Measurements from ENCODE around the gene CD96.
"Not testable (repeated sequence)": the region's sequence is repeated elsewhere in the genome, so short reads cannot be mapped to it uniquely, and the experiment has no call there.

Gene CD96

GRCh38 chr3:111541911-111542483 lies at the start of gene CD96:
TSS of gene CD96 (plus strand) at chr3:111542197. CDS start at chr3:111542249, 52 bp downstream.
- H3K9me3 ChIP-seq (ENCODE audit: control insufficient read depth, insufficient read depth, low read length) = no peaks in the 10 kb centered on the region
- H3K9ac ChIP-seq (ENCODE audit: low read depth, low read length) = no peak within 1 kb of the TSS
- no peak within 1 kb of the TSS for H3K4me3 ChIP-seq (ENCODE audit: low read depth, low read length)
- no peaks in the 10 kb centered on the region for H3K27me3 ChIP-seq (ENCODE audit: control insufficient read depth, insufficient read depth, low read length)
- no peaks in the 10 kb centered on the region for H3K36me3 ChIP-seq (ENCODE audit: control insufficient read depth, insufficient read depth, low read length)
- H3K4me1 ChIP-seq (ENCODE audit: control insufficient read depth, insufficient read depth, low read length) = no peaks in the 10 kb centered on the region

GRCh38 chr3:111493276-111493675 lies 48.7 kb upstream of the CD96 start:
- no peaks in the 10 kb centered on the region for H3K36me3 ChIP-seq (ENCODE audit: control insufficient read depth, insufficient read depth, low read length)
- no peaks in the 10 kb centered on the region for H3K27me3 ChIP-seq (ENCODE audit: control insufficient read depth, insufficient read depth, low read length)
- H3K4me1 ChIP-seq (ENCODE audit: control insufficient read depth, insufficient read depth, low read length) = no peaks in the 10 kb centered on the region
- H3K9me3 ChIP-seq (ENCODE audit: control insufficient read depth, insufficient read depth, low read length) = no peaks in the 10 kb centered on the region
- no peak overlapping the region for H3K9ac ChIP-seq (ENCODE audit: low read depth, low read length)
- no peak overlapping the region for H3K4me3 ChIP-seq (ENCODE audit: low read depth, low read length)

GRCh38 chr3:111496894-111497559 lies 45.0 kb upstream of the CD96 start:
- H3K4me1 ChIP-seq (ENCODE audit: control insufficient read depth, insufficient read depth, low read length) = no peaks in the 10 kb centered on the region
- H3K27me3 ChIP-seq (ENCODE audit: control insufficient read depth, insufficient read depth, low read length) = no peaks in the 10 kb centered on the region
- no peak overlapping the region for H3K4me3 ChIP-seq (ENCODE audit: low read depth, low read length)
- H3K9ac ChIP-seq (ENCODE audit: low read depth, low read length) = no peak overlapping the region
- no peaks in the 10 kb centered on the region for H3K36me3 ChIP-seq (ENCODE audit: control insufficient read depth, insufficient read depth, low read length)
- no peaks in the 10 kb centered on the region for H3K9me3 ChIP-seq (ENCODE audit: control insufficient read depth, insufficient read depth, low read length)

GRCh38 chr3:111498022-111498421 lies 44.0 kb upstream of the CD96 start:
- H3K27me3 ChIP-seq (ENCODE audit: control insufficient read depth, insufficient read depth, low read length) = no peaks in the 10 kb centered on the region

GRCh38 chr3:111506435-111506834 lies 35.6 kb upstream of the CD96 start:
- no peaks in the 10 kb centered on the region for H3K4me1 ChIP-seq (ENCODE audit: control insufficient read depth, insufficient read depth, low read length)
- H3K36me3 ChIP-seq (ENCODE audit: control insufficient read depth, insufficient read depth, low read length) = no peaks in the 10 kb centered on the region

More at GRCh38 chr3:111498022-111498421, 44.0 kb upstream of the CD96 start:
- Histone ChIP-seq H3K4me3 (ENCODE audit: low read depth, low read length) (no peak overlapping the region), H3K9me3 (ENCODE audit: control insufficient read depth, insufficient read depth, low read length) (no peaks in the 10 kb centered on the region), H3K9ac (ENCODE audit: low read depth, low read length) (no peak overlapping the region), H3K4me1 (ENCODE audit: control insufficient read depth, insufficient read depth, low read length) (no peaks in the 10 kb centered on the region), H3K36me3 (ENCODE audit: control insufficient read depth, insufficient read depth, low read length) (no peaks in the 10 kb centered on the region)

GRCh38 chr3:111509308-111509707 lies 32.7 kb upstream of the CD96 start:
- Histone ChIP-seq H3K9ac (ENCODE audit: low read depth, low read length) (no peak overlapping the region), H3K4me1 (ENCODE audit: control insufficient read depth, insufficient read depth, low read length) (no peaks in the 10 kb centered on the region), H3K36me3 (ENCODE audit: control insufficient read depth, insufficient read depth, low read length) (no peaks in the 10 kb centered on the region), H3K27me3 (ENCODE audit: control insufficient read depth, insufficient read depth, low read length) (no peaks in the 10 kb centered on the region), H3K4me3 (ENCODE audit: low read depth, low read length) (no peak overlapping the region), H3K9me3 (ENCODE audit: control insufficient read depth, insufficient read depth, low read length) (no peaks in the 10 kb centered on the region)

More at GRCh38 chr3:111506435-111506834, 35.6 kb upstream of the CD96 start:
- H3K9ac ChIP-seq (ENCODE audit: low read depth, low read length) = no peak overlapping the region
- no peaks in the 10 kb centered on the region for H3K9me3 ChIP-seq (ENCODE audit: control insufficient read depth, insufficient read depth, low read length)
- no peaks in the 10 kb centered on the region for H3K27me3 ChIP-seq (ENCODE audit: control insufficient read depth, insufficient read depth, low read length)
- H3K4me3 ChIP-seq (ENCODE audit: low read depth, low read length) = no peak overlapping the region

GRCh38 chr3:111517801-111518200 lies 24.2 kb upstream of the CD96 start:
- no peaks in the 10 kb centered on the region for H3K36me3 ChIP-seq (ENCODE audit: control insufficient read depth, insufficient read depth, low read length)
- H3K9ac ChIP-seq (ENCODE audit: low read depth, low read length) = no peak overlapping the region
- no peaks in the 10 kb centered on the region for H3K9me3 ChIP-seq (ENCODE audit: control insufficient read depth, insufficient read depth, low read length)
- no peaks in the 10 kb centered on the region for H3K4me1 ChIP-seq (ENCODE audit: control insufficient read depth, insufficient read depth, low read length)
- no peak overlapping the region for H3K4me3 ChIP-seq (ENCODE audit: low read depth, low read length)
- H3K27me3 ChIP-seq (ENCODE audit: control insufficient read depth, insufficient read depth, low read length) = no peaks in the 10 kb centered on the region

GRCh38 chr3:111519178-111519855 lies 22.7 kb upstream of the CD96 start:
- no peaks in the 10 kb centered on the region for H3K9me3 ChIP-seq (ENCODE audit: control insufficient read depth, insufficient read depth, low read length)
- no peak overlapping the region for H3K4me3 ChIP-seq (ENCODE audit: low read depth, low read length)
- no peaks in the 10 kb centered on the region for H3K4me1 ChIP-seq (ENCODE audit: control insufficient read depth, insufficient read depth, low read length)
- no peaks in the 10 kb centered on the region for H3K27me3 ChIP-seq (ENCODE audit: control insufficient read depth, insufficient read depth, low read length)
- H3K9ac ChIP-seq (ENCODE audit: low read depth, low read length) = no peak overlapping the region
- no peaks in the 10 kb centered on the region for H3K36me3 ChIP-seq (ENCODE audit: control insufficient read depth, insufficient read depth, low read length)

GRCh38 chr3:111521891-111522290 lies 20.1 kb upstream of the CD96 start:
- no peaks in the 10 kb centered on the region for H3K36me3 ChIP-seq (ENCODE audit: control insufficient read depth, insufficient read depth, low read length)
- H3K27me3 ChIP-seq (ENCODE audit: control insufficient read depth, insufficient read depth, low read length) = no peaks in the 10 kb centered on the region
- H3K4me3 ChIP-seq (ENCODE audit: low read depth, low read length) = no peak overlapping the region
- H3K4me1 ChIP-seq (ENCODE audit: control insufficient read depth, insufficient read depth, low read length) = no peaks in the 10 kb centered on the region
- H3K9me3 ChIP-seq (ENCODE audit: control insufficient read depth, insufficient read depth, low read length) = no peaks in the 10 kb centered on the region
- no peak overlapping the region for H3K9ac ChIP-seq (ENCODE audit: low read depth, low read length)

- not testable (repeated sequence) for H3K36me3 ChIP-seq (ENCODE audit: control insufficient read depth, insufficient read depth, low read length); H3K9ac ChIP-seq (ENCODE audit: low read depth, low read length); H3K4me1 ChIP-seq (ENCODE audit: control insufficient read depth, insufficient read depth, low read length); H3K9me3 ChIP-seq (ENCODE audit: control insufficient read depth, insufficient read depth, low read length); H3K4me3 ChIP-seq (ENCODE audit: low read depth, low read length); H3K27me3 ChIP-seq (ENCODE audit: control insufficient read depth, insufficient read depth, low read length)
Observed at GRCh38 chr3:111524486-111524885, 17.5 kb upstream of the CD96 start.

- no peaks in the 10 kb centered on the region for H3K36me3 ChIP-seq (ENCODE audit: control insufficient read depth, insufficient read depth, low read length)
- H3K4me3 ChIP-seq (ENCODE audit: low read depth, low read length) = no peak overlapping the region
- H3K4me1 ChIP-seq (ENCODE audit: control insufficient read depth, insufficient read depth, low read length) = no peaks in the 10 kb centered on the region
- no peak overlapping the region for H3K9ac ChIP-seq (ENCODE audit: low read depth, low read length)
- H3K27me3 ChIP-seq (ENCODE audit: control insufficient read depth, insufficient read depth, low read length) = no peaks in the 10 kb centered on the region
- H3K9me3 ChIP-seq (ENCODE audit: control insufficient read depth, insufficient read depth, low read length) = no peaks in the 10 kb centered on the region
Observed at GRCh38 chr3:111531446-111531845, 10.6 kb upstream of the CD96 start.

GRCh38 chr3:111534701-111535100 lies 7.3 kb upstream of the CD96 start:
- H3K9me3 ChIP-seq (ENCODE audit: control insufficient read depth, insufficient read depth, low read length) = no peaks in the 10 kb centered on the region
- no peak overlapping the region for H3K9ac ChIP-seq (ENCODE audit: low read depth, low read length)

More at GRCh38 chr3:111534701-111535100, 7.3 kb upstream of the CD96 start:
- Histone ChIP-seq H3K4me1 (ENCODE audit: control insufficient read depth, insufficient read depth, low read length) (no peaks in the 10 kb centered on the region), H3K4me3 (ENCODE audit: low read depth, low read length) (no peak overlapping the region), H3K36me3 (ENCODE audit: control insufficient read depth, insufficient read depth, low read length) (no peaks in the 10 kb centered on the region), H3K27me3 (ENCODE audit: control insufficient read depth, insufficient read depth, low read length) (no peaks in the 10 kb centered on the region)

All from iPS-15b (cell line).